A673 (cell line): Measurements from ENCODE around the gene AZIN2.

Experiments used
- EZH2 ChIP-seq: fragments of 200-600 bp; sonication (generic); IDR thresholded peaks from 2 replicates; pipeline ENCODE4 v1.6.1; 2017; ENCODE audit warnings: borderline replicate concordance, low read depth, mild to moderate bottlenecking, mixed read lengths, antibody characterized with exemption, low read length; ENCODE audit not compliant: poor library complexity, severe bottlenecking
- TF ChIP-seq, protein P1 (sequence below): fragments of 300-800, 200-600 bp; sonication (generic); conservative IDR thresholded peaks from 2 replicates; pipeline ENCODE4 v1.5.1; 2017; ENCODE audit warnings: low read depth, mild to moderate bottlenecking, antibody characterized with exemption, low read length, moderate library complexity, mixed read lengths

- TF ChIP-seq, protein P1, sequence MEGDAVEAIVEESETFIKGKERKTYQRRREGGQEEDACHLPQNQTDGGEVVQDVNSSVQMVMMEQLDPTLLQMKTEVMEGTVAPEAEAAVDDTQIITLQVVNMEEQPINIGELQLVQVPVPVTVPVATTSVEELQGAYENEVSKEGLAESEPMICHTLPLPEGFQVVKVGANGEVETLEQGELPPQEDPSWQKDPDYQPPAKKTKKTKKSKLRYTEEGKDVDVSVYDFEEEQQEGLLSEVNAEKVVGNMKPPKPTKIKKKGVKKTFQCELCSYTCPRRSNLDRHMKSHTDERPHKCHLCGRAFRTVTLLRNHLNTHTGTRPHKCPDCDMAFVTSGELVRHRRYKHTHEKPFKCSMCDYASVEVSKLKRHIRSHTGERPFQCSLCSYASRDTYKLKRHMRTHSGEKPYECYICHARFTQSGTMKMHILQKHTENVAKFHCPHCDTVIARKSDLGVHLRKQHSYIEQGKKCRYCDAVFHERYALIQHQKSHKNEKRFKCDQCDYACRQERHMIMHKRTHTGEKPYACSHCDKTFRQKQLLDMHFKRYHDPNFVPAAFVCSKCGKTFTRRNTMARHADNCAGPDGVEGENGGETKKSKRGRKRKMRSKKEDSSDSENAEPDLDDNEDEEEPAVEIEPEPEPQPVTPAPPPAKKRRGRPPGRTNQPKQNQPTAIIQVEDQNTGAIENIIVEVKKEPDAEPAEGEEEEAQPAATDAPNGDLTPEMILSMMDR, result no peak
- no peak for TF ChIP-seq EZH2
These were observed 37.3 kb downstream of the AZIN2 start for GRCh38 chr1:33118274-33118673.
